ENCODE results near the gene EEFSEC. TPM values are rescaled to one million over a fixed set of nuclear protein-coding genes. Genes with fewer than 3 reads are reported as not detected.

Gene EEFSEC
- total RNA-seq, 1 experiment from 2014 or later: 9.5 TPM

DNA sequence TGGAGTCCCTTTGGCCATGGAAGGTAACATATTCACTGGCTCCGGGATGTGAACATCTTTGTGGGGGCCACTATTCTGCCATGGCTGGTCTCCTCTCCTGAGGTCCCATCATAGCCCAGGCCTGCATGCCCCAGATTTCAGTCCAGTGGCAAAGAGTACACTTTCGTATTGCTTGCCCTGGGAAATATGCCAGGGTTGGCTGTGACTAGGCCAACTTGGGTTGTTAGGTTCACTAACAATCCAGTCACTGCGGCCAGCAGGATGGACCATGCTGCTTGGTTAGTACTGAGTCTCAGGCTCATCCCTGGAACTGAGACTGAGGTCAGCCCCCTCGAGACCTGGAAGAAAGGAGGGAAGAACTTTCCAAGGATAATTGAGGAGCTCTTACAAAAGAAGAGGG, 9.8 kb upstream of the EEFSEC start:
- Histone ChIP-seq H3K4ac (ENCODE audit: low read depth, low read length) (no peak overlapping the region), H3K4me1 (ENCODE audit: insufficient read depth, low read length) (no peaks in the 10 kb centered on the region), H3K4me2 (ENCODE audit: insufficient read depth, insufficient read length, low read length) (no peak overlapping the region), H3K56ac (ENCODE audit: insufficient read length, low read depth, low read length) (no peak overlapping the region), H3K79me2 (ENCODE audit: insufficient read depth, low read length) (no peaks in the 10 kb centered on the region), H3K27ac (ENCODE audit: insufficient read length, low read depth, low read length) (no peak overlapping the region), H2BK20ac (ENCODE audit: low read depth, low read length, poor library complexity, severe bottlenecking) (no peak overlapping the region), H3K23me2 (ENCODE audit: insufficient read length, low read depth, low read length, poor library complexity, severe bottlenecking) (no peaks in the 10 kb centered on the region), H3K79me1 (ENCODE audit: insufficient read depth, low read depth, low read length, poor library complexity, severe bottlenecking) (no peaks in the 10 kb centered on the region), H3K14ac (ENCODE audit: insufficient read depth, low read length) (no peak overlapping the region), H3K27me3 (ENCODE audit: insufficient read depth, low read length) (no peaks in the 10 kb centered on the region), H4K91ac (ENCODE audit: insufficient read length, low read depth, low read length) (no peak overlapping the region), H3K23ac (ENCODE audit: insufficient read length, low read depth, low read length) (no peak overlapping the region), H4K5ac (ENCODE audit: insufficient read length, low read depth, low read length) (no peak overlapping the region), H2BK120ac (ENCODE audit: low read depth, low read length, poor library complexity, severe bottlenecking) (no peak overlapping the region), H2BK15ac (ENCODE audit: low read depth, low read length) (no peak overlapping the region), H3K9ac (ENCODE audit: extremely low read depth, insufficient read length, low read length) (no peak overlapping the region), H4K8ac (replicated peaks; ENCODE audit: insufficient read length, low read depth, low read length) (no peak overlapping the region), H2BK5ac (ENCODE audit: insufficient read length, low read length) (no peak overlapping the region), H2BK12ac (ENCODE audit: insufficient read length, low read depth, low read length) (no peak overlapping the region), H3K9me3 (ENCODE audit: control insufficient read depth, low read depth, low read length) (no peaks in the 10 kb centered on the region), H4K20me1 (ENCODE audit: control insufficient read depth, insufficient read depth, insufficient read length) (peaks cover 4% of the 10 kb centered on the region), H2AK5ac (ENCODE audit: insufficient read length, low read length) (no peak overlapping the region), H3T11ph (ENCODE audit: low read length) (no peak overlapping the region), H2AFZ (ENCODE audit: low read length) (no peak overlapping the region), H3K18ac (ENCODE audit: insufficient read length, low read depth, low read length) (no peak overlapping the region)
- peaks cover 38% of the 10 kb centered on the region for H3K27me3 Mint-ChIP-seq (ENCODE audit: low read depth)
- no peaks in the 10 kb centered on the region; a peak in 1 of 7 replicates for H3K36me3 Mint-ChIP-seq (ENCODE audit: insufficient read depth in 1 of 3, low read depth in 3 of 3)
- no peak overlapping the region for H3K27ac Mint-ChIP-seq
- DNase-seq: no peak
- TF ChIP-seq, protein P1, sequence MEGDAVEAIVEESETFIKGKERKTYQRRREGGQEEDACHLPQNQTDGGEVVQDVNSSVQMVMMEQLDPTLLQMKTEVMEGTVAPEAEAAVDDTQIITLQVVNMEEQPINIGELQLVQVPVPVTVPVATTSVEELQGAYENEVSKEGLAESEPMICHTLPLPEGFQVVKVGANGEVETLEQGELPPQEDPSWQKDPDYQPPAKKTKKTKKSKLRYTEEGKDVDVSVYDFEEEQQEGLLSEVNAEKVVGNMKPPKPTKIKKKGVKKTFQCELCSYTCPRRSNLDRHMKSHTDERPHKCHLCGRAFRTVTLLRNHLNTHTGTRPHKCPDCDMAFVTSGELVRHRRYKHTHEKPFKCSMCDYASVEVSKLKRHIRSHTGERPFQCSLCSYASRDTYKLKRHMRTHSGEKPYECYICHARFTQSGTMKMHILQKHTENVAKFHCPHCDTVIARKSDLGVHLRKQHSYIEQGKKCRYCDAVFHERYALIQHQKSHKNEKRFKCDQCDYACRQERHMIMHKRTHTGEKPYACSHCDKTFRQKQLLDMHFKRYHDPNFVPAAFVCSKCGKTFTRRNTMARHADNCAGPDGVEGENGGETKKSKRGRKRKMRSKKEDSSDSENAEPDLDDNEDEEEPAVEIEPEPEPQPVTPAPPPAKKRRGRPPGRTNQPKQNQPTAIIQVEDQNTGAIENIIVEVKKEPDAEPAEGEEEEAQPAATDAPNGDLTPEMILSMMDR (conservative IDR thresholded peaks at IDR 0.05): no peak
- no CpG with 5 or more reads among the region's 4 CpGs for WGBS (ENCODE audit: extremely low coverage, insufficient read length, low lambda C conversion rate)
- H3K9me3 Mint-ChIP-seq: no peaks in the 10 kb centered on the region
- H3K4me1 Mint-ChIP-seq: no peaks in the 10 kb centered on the region
- no peak overlapping the region for H3K4me3 Mint-ChIP-seq
